ENCODE data around the gene SLC22A15.

DNA sequence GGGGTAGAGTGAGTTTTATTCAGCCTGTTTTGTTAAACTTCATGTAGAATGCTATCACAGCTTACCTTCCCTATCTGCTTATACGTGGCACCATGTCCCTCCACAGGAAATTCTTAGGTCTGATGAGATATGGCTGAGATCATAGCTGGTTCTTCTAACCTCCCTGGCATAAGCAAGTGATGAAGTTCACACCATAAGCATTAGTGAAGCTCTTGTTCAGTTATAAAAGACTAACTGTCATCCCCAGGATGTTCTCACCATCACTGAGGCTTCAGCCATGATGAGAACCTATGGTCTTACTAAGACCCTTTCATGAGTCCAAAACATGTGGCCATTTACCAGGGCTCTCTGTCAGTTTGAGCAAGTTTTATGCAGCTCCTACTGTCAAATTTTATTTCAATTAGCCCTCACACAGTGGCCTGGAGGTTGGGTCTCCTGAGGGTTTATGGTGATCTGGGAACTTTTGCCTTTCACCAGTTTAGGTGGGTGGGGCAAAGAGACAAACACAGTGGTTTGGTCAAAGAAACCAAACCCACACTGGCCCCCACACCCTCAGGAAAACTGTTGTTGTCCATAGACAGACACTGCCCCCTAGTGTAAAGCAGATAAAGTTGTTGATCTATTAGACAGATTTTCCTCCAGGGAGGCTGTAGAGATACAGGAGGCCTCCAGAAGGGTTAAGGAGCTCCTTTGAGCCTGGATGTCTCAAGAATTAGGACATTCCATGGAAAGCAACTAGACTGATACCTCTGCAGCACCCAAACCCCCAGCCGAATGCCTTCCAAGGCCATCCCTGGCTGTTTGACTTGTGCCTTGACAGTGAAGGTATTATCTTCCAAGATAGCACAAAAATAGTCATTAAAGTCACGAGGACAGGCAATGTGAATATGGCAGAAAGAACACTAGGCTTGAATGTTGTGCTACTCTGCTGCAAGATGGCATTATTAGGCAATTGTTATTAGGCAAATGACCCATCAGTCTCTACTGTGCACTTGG, 5.0 kb downstream of the SLC22A15 start:
- TF ChIP-seq, protein P1, sequence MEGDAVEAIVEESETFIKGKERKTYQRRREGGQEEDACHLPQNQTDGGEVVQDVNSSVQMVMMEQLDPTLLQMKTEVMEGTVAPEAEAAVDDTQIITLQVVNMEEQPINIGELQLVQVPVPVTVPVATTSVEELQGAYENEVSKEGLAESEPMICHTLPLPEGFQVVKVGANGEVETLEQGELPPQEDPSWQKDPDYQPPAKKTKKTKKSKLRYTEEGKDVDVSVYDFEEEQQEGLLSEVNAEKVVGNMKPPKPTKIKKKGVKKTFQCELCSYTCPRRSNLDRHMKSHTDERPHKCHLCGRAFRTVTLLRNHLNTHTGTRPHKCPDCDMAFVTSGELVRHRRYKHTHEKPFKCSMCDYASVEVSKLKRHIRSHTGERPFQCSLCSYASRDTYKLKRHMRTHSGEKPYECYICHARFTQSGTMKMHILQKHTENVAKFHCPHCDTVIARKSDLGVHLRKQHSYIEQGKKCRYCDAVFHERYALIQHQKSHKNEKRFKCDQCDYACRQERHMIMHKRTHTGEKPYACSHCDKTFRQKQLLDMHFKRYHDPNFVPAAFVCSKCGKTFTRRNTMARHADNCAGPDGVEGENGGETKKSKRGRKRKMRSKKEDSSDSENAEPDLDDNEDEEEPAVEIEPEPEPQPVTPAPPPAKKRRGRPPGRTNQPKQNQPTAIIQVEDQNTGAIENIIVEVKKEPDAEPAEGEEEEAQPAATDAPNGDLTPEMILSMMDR (IDR thresholded peaks at IDR 0.05; ENCODE audit: insufficient read depth, low read length): peak; percentile 30
- TF ChIP-seq GABPA (IDR thresholded peaks at IDR 0.05; ENCODE audit: low read depth): no peak

Measured in HL-60 (cell line).